ENCODE results near the gene RC3H2. TPM values are rescaled to one million over a fixed set of nuclear protein-coding genes. Genes with fewer than 3 reads are reported as not detected.

RC3H2 gene
- total RNA-seq, 4 donors from 2014 or later, result 45.0 to 57.3 (median 52.6) TPM

DNA sequence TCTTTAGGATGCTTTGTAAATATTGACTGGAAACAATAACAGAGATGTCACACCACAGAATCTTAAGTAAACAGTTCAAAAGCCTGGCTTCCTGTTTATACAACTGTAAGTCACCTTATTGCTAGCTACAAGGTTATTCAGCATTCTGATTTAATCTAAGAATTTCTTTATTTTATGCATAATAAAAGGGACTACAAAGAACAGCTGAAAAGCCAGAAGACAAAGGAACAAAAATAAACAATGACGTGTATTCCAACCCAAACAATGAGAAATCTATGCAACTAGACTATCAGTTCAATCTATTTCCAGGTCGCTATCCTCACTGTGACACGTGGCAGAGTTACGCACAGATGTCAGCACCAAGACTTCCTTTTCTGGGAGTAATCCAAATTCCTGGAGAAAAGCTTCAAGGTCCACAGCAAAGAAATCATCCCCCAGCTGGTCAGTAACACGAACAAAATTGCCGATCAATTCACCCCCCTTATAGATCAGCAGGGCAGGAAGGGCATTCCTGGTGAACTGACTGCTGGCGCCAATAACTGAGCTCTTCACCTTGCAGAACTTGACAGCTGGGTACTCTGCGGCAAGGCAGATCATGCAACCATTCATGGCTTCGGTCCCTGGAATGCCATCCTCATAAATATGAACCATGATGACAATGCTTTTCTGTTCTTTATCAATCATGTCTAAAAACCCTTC lies 85.2 kb downstream of the RC3H2 start:
- TF ChIP-seq, protein P1, sequence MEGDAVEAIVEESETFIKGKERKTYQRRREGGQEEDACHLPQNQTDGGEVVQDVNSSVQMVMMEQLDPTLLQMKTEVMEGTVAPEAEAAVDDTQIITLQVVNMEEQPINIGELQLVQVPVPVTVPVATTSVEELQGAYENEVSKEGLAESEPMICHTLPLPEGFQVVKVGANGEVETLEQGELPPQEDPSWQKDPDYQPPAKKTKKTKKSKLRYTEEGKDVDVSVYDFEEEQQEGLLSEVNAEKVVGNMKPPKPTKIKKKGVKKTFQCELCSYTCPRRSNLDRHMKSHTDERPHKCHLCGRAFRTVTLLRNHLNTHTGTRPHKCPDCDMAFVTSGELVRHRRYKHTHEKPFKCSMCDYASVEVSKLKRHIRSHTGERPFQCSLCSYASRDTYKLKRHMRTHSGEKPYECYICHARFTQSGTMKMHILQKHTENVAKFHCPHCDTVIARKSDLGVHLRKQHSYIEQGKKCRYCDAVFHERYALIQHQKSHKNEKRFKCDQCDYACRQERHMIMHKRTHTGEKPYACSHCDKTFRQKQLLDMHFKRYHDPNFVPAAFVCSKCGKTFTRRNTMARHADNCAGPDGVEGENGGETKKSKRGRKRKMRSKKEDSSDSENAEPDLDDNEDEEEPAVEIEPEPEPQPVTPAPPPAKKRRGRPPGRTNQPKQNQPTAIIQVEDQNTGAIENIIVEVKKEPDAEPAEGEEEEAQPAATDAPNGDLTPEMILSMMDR (IDR thresholded peaks at IDR 0.05; ENCODE audit: low read depth), result no peak

DNA sequence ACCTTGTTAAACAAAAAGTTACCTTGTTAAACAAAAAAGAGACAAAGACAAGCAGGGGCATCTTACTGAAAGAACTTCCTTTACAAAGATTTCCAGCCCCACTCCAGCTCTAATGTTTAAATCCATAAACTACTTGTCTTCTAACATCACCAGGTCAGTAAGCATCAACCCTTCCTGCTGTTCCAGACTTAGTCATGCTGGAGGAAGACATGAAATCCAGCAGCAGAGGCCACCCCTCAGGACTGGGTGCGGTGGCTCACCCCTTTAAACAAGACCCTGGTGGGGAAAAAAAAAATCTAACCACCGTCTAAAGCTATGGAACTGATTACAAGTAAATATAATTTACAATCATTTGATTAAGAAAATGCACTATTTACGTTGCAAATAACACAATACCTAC lies 85.8 kb downstream of the RC3H2 start:
- TF ChIP-seq, protein P1 (IDR thresholded peaks at IDR 0.05; ENCODE audit: low read depth), result no peak

DNA sequence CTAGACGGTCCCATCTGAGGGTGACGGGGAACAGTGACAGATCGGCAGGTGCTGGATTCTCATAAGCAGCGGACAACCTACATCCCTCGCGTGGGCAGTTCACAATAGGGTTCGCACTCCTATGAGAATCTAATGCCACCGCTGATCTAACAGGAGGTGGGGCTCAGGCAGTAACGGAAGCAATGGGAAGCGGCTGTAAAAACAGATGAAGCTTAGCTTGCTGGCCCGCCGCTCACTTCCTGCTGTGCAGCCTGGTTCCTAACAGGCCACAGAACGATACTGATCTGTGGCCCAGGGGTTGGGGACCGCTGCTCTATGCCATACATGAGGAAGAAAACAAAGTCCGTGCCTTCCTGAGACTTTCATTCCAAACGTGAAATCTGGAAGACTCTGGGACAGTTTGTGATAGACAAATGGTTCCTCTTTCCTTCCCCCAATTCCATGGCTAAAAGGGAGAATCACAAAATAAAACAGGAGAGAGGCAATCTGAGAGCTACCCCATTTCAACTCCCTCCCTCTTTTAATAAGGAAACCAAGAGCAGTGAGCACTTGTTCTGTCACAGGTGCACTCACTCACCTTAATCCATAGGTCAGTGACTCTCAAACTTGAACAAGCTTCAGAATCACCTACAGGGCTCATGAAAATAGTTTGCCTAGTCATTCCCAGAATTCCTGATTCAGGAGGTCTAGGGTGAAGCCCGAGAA lies 88.8 kb downstream of the RC3H2 start:
- TF ChIP-seq, protein P1 (IDR thresholded peaks at IDR 0.05; ENCODE audit: low read depth), result no peak

DNA sequence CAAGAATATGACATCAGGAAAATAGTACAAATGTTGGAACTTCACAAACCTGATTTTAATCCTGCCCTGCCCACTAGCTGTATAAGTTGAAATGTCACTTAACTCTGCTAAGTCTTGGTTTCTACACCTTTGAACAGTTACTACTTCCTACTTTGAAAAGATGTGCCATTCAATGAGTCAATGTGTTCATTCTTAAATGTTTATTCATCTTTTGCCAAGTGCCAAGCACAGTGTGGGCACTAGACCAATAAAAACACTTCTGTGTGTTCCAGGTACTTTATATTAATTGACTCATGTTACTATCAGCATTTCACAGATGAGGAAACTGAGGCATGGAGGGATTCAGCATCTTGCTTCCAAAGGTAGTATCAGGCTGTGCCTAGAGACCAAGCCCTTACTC lies 89.6 kb downstream of the RC3H2 start:
- TF ChIP-seq, protein P1 (IDR thresholded peaks at IDR 0.05; ENCODE audit: low read depth), result no peak

DNA sequence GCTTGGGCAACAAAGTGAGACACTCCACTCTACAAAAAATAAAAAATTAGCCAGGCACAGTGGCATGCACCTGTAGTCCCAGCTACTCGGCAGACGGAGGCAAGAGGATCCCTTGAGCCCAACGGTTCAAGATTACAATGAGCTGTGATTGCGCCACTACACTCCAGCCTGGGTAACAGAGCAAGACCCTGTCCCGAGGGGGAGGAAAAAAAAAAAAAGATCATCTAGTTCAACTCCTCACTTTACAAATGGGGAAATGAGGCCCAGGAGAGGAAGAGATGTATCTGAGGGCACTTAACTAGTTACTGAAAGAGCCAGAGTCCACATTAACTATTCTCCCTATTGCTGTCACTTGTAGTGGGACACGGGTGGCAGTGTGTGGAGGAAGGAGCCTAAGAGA lies 90.6 kb downstream of the RC3H2 start:
- TF ChIP-seq, protein P1 (IDR thresholded peaks at IDR 0.05; ENCODE audit: low read depth), result no peak

DNA sequence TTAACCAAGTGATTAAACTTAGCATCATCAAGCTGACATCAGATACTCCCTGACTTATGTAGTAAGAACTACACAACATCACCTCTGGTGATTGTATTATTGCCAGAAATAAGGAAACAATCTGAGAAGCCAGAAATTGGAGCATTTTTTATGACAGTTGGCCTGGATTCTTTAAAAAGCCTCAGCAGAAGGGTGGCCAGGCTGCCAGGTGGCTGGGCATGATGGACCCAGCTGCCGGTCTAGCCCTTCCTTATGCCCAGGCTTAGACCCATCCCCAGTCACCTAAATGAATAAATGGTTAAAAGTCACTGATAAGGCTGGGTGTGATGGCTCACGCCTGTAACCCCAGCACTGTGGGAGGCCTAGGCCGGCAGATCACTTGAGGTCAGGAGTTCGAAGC lies 92.4 kb downstream of the RC3H2 start:
- TF ChIP-seq, protein P1 (IDR thresholded peaks at IDR 0.05; ENCODE audit: low read depth), result no peak

DNA sequence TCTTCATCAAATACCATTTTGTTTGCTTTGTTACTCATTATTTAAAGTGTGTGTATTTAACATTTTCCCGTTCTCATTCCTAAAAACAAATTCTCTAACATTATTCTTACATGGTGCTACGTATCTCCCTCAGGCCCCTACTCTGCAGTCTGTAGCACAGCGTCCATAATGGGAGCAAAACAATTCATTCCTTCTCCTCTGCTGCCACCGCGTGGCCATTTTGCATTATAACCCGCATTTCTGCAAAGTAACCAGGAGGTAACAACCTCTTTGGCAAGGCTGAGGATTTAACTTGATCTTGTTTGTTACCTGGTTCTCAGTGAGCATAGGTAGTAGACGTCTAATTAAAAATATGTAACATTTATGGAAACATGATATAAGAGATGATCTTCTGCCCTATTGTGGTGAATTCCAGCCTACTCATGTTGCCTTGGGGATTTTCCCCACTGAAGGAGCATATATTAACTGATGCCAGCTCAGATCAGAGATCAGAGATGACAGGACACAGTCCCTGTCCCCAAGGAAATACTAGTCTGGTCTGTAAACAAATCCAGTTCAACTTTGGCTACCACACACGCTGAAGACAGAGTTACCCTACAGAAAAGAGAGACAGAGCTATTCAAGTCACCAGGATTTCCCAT lies 94.7 kb downstream of the RC3H2 start:
- TF ChIP-seq, protein P1 (IDR thresholded peaks at IDR 0.05; ENCODE audit: low read depth), result no peak

Data from subcutaneous adipose tissue (tissue), 4 donors.